ENCODE data around the gene BARX2.

DNA sequence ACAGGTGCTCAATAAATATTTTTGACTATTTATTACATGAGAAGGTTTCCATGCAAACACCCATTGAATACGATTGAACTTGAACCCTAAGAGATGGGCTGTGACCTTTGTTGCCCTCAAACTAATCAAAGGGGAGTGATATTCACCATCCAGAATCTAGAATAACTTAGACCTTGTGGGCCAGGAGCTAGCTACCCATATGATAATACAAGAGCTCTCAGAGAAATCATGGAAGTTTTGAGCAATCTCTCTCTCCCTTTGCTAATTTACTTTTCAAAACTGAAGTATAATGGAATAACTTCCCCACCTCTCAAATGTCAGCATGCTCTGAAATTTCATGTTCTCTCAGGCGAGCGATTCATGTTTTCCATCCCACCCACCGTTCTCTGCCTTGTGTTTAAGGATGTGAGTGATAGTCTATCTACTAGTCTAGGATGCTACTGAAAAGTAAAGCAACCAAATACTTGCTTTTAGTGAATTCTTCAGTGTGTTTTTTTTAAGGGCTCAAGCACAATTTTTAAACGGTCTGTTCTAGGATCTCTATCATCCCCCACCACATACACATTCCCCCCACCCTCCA lies 33.3 kb downstream of the BARX2 start:
- TF ChIP-seq, protein P1, sequence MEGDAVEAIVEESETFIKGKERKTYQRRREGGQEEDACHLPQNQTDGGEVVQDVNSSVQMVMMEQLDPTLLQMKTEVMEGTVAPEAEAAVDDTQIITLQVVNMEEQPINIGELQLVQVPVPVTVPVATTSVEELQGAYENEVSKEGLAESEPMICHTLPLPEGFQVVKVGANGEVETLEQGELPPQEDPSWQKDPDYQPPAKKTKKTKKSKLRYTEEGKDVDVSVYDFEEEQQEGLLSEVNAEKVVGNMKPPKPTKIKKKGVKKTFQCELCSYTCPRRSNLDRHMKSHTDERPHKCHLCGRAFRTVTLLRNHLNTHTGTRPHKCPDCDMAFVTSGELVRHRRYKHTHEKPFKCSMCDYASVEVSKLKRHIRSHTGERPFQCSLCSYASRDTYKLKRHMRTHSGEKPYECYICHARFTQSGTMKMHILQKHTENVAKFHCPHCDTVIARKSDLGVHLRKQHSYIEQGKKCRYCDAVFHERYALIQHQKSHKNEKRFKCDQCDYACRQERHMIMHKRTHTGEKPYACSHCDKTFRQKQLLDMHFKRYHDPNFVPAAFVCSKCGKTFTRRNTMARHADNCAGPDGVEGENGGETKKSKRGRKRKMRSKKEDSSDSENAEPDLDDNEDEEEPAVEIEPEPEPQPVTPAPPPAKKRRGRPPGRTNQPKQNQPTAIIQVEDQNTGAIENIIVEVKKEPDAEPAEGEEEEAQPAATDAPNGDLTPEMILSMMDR (IDR thresholded peaks at IDR 0.05): no peak
- no peak for TF ChIP-seq POLR2A (IDR thresholded peaks at IDR 0.05)
- TF ChIP-seq POLR2AphosphoS5 (IDR thresholded peaks at IDR 0.05): no peak
- no peak for TF ChIP-seq EP300 (IDR thresholded peaks at IDR 0.05)

Data from stomach (tissue), 4 donors.